Stimulated activated CD4-positive, alpha-beta T cell treated with anti-CD3 and anti-CD28 coated beads, Interleukin-4, amount 100 ng/mL, for 48 hours (primary cell): ENCODE results near the gene SYT14.
"Not testable (repeated sequence)": the region's sequence is repeated elsewhere in the genome, so short reads cannot be mapped to it uniquely, and the experiment has no call there.

Experiments used
- DNase-seq, 2 donors: peaks; one replicate each; pipeline ENCODE4 v3.0.0-alpha.2; 2020; ENCODE audit warnings: low read depth in 2 of 2

SYT14 gene

GRCh38 chr1:209937996-209938959 lies at the start of gene SYT14:
Gene SYT14, plus strand, starts transcription at chr1:209938217. Its CDS starts 48 bp downstream, at chr1:209938265.
- DNase-seq = peak in 1 of 2 donors; percentile 1

GRCh38 chr1:209888291-209889076 lies 49.5 kb upstream of the SYT14 start:
- not testable (repeated sequence) for DNase-seq

GRCh38 chr1:209889077-209889418 lies 49.0 kb upstream of the SYT14 start:
- DNase-seq = no peak

DNA sequence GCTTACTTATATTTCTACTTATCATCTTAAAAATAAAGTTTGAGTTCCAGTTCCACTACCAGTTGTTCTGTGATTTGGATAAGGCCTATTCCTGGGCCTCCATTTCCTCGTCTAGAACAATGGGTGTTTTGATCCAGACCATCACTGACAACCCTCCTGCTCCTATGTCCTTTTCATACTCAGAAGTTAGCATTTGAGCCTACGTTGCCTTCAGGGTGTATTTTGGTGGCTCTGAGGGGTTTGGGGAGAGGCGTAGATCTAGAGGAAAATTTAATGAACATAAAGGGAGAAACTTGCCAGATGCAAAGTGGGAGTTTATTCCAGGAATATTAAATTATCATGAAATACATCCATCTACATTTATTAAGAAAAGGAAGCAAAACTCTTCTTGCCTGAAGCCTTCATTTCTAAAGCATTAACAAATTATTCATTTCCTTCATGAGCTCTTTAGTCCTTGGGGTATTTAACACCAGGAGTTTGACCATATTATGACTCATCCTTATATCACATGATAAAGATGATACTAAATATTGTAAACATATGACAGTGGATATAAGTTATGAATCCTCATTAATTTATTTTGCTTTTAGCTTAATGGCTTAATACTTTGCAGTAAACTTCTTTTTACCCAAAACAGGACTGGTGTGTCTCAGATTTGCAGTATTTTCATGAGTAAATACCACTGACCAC lies 47.2 kb upstream of the SYT14 start:
- no peak for DNase-seq

DNA sequence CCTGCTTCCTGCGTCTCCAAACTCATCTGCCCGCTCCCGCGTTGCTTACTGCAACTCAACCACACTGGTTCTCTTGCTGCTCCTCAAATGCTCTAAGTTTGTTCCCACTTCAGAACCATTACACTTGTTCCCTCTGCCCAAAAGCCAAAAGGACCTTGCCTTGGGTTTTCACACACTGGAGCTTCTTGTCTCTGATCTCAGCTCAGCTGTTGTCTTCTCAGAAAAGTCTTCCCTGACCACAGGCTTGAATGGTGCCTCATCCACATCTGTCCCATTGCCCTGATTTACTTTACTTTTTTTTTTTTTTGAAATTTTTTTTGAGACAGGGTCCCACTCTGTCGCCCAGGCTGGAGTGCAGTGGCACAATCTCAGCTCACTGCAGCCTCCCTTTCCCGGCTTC lies 44.3 kb upstream of the SYT14 start:
- no peak for DNase-seq

DNA sequence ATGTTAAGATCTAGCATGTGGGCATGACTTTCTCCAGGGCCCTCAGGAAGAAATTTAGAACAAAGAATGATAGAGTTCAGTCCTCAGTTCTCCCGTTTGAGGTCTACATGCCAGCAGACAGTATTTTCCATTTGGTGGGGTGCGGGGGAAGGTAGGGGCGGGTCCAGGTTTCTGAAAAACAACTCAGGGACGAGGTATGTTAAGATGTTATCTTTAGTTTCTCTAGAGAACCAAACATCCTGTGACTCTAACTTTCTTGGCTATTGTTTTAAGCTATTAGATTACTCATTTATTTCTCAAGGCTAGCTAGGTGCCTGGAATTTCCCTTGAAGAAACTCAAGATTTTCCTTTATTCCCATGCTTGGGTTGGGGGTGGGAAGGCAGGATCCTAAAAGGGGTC lies 42.3 kb upstream of the SYT14 start:
- DNase-seq = peak in 1 of 2 donors; percentile 13

DNA sequence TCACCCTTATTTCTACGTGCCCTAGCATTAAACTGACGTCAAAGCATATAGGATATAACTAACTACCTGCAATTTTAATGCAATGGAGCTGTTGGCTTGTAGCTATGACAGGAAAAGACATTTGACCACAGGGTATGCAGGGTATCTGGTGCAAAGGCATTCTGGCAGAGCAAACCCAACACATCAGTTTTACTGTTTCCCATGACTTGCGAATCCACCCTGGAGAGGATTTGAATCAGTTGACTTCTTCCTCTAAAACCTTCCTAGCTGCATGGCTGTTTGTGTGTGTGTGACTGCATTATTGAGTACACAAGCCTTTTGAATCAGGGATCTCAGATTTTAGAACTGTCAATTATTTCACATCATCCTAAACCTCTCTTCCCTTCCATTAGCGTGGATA lies 41.7 kb upstream of the SYT14 start:
- no peak for DNase-seq

- DNase-seq = not testable (repeated sequence)
These were observed 39.7 kb upstream of the SYT14 start for GRCh38 chr1:209898271-209898670.

DNA sequence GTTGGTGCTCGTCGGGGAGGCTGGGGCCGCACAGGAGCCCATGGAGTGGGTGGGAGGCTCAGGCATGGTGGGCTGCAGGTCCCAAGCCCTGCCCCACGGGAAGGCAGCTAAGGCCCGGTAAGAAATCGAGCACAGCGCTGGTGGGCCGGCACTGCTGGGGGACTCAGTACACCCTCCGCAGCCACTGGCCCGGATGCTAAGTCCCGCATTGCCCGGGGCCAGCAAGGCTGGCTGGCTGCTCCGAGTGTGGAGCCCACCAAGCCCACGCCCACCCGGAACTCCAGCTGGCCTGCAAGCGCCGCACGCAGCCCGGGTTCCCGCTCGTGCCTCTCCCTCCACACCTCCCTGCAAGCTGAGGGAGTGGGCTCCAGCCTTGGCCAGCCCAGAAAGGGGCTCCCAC lies 39.2 kb upstream of the SYT14 start:
- DNase-seq = not testable (repeated sequence)

- peak in 1 of 2 donors; percentile 16 for DNase-seq
These were observed 38.1 kb upstream of the SYT14 start for GRCh38 chr1:209899948-209900347.

GRCh38 chr1:209900734-209901133 lies 37.3 kb upstream of the SYT14 start:
- no peak for DNase-seq

DNA sequence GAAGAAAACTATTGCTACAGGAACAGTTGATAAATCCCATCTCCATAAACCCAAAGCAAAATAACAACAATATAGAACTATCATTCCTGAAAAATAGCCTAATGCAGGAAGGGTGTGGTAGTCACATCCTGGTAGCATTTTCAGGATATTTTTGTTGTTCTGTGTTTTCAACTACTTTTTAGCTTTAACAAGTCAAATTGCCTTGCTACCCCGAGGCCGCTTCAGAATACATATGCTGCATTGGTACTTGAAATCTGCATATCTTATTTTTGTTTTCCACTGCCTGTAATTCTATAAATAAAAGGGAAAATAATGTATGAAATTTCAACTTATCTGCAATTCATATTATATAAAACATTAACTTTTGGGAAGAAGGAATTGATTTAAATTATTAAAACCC lies 36.8 kb upstream of the SYT14 start:
- no peak for DNase-seq

- not testable (repeated sequence) for DNase-seq
These were observed 33.2 kb upstream of the SYT14 start for GRCh38 chr1:209904774-209905173.

GRCh38 chr1:209911746-209912145 lies 26.3 kb upstream of the SYT14 start:
- DNase-seq = no peak

DNA sequence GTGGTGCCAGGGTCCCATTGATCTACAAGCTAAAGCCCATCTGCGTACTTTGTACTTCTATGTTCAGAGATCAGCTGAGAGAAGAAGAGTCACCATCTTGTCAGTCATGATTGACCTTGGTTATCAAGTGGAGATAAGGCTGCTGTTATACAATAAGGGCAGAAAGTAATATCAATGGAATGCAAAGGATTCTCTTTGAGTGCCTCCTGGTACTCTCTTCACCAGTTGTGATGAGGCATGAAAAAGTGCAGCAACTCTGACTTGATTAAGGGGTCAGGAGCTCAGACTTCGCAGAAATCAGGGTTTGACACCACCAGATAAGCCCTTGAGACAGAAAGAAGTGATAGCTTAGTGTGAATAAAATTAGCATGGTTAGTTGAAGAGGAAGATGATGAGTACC lies 25.7 kb upstream of the SYT14 start:
- DNase-seq = no peak

DNA sequence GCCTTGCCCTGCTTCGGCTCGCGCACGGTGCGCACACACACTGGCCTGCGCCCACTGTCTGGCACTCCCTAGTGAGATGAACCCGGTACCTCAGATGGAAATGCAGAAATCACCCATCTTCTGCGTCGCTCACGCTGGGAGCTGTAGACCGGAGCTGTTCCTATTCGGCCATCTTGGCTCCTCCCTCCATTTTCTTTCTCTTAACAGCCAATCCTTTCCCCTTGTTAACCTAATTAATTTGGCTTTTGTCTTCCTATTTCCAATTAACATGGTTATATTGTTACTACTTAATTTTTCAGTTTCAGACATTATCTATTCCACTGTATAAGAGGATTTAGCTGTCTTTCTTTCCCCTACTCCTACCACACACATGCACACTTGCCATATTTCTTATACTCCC lies 18.4 kb upstream of the SYT14 start:
- not testable (repeated sequence) for DNase-seq

- DNase-seq = no peak
These were observed 17.2 kb upstream of the SYT14 start for GRCh38 chr1:209920844-209921243.

DNA sequence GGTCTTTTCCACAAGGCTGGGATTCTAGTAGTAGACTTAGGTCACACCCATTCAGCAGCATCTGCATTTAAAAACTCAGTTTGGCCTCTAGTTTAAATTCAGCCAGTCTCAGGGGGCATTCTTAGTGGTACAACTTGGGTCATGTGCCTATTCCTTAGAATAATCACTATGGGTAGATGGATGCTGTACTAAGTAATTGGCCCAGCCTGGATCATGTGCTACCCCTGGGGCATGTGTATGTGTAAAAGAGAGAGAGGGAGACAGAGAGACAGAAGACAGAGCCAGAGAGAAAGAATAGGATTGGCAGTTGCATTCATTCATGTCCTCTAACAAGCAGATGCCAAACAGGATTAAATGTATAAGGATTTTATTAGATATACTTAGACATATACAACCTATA lies 13.6 kb upstream of the SYT14 start:
- DNase-seq = no peak

GRCh38 chr1:209926045-209926444 lies 12.0 kb upstream of the SYT14 start:
- DNase-seq = no peak

DNA sequence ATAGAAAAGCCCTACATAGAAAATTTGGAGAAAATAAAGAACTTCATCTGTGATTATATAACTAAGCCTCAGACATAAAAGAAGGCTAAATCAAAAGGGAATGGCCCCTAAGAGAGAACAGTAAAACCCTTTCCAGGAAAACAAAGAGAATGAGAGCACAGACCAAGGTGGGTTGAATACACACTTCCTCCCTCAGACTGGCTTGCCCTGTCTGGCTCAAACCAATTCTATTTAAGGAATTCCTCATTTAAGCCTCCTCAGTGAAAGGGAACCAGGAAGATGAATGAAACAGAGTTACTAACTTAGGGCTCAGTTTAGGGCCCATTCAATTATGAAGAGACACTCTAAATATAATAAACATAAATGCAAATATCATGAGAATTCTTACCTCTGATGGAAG lies 10.6 kb upstream of the SYT14 start:
- DNase-seq = no peak

GRCh38 chr1:209929751-209930150 lies 8.3 kb upstream of the SYT14 start:
- DNase-seq = no peak

- no peak for DNase-seq
These were observed 6.9 kb upstream of the SYT14 start for GRCh38 chr1:209931141-209931540.
